ENCODE data around the gene RRP8. TPM values are rescaled to one million over a fixed set of nuclear protein-coding genes. Genes with fewer than 3 reads are reported as not detected.

Gene RRP8
- total RNA-seq, 1 donor from 2014 or later: 23.9 TPM

- Mint-ChIP-seq H3K4me1 (ENCODE audit: low read depth, unreplicated experiment) (no peaks in the 10 kb centered on the region), H3K36me3 (ENCODE audit: low read depth, unreplicated experiment) (no peaks in the 10 kb centered on the region), H3K27ac (ENCODE audit: unreplicated experiment) (no peak overlapping the region), H3K4me3 (ENCODE audit: unreplicated experiment) (no peak overlapping the region), H3K9me3 (ENCODE audit: unreplicated experiment) (peaks cover 2% of the 10 kb centered on the region), H3K27me3 (ENCODE audit: low read depth, unreplicated experiment) (peaks cover 11% of the 10 kb centered on the region)
- Histone ChIP-seq H3K9ac (ENCODE audit: low read length) (no peak overlapping the region), H3K36me3 (ENCODE audit: insufficient read depth, low read length) (no peaks in the 10 kb centered on the region), H3K4me2 (ENCODE audit: low read length) (no peak overlapping the region), H3K27me3 (ENCODE audit: insufficient read depth, low read length) (peaks cover 10% of the 10 kb centered on the region), H3K4me3 (ENCODE audit: insufficient read depth, low read depth, low read length) (no peak overlapping the region), H3K4me1 (ENCODE audit: insufficient read depth, low read length) (peaks cover 4% of the 10 kb centered on the region), H4K20me1 (ENCODE audit: insufficient read depth, low read length) (peaks cover 10% of the 10 kb centered on the region), H2AFZ (ENCODE audit: low read depth, low read length) (no peak overlapping the region), H3K79me2 (ENCODE audit: insufficient read depth, low read length) (no peaks in the 10 kb centered on the region), H3K9me3 (ENCODE audit: insufficient read depth, low read depth, low read length) (no peaks in the 10 kb centered on the region), H3K27ac (ENCODE audit: low read depth, low read length) (no peak overlapping the region)
- no peak for DNase-seq (ENCODE audit: low read depth)
- FAIRE-seq: no peak
- TF ChIP-seq CTCF (IDR thresholded peaks at IDR 0.05; ENCODE audit: insufficient read depth, low read depth, low read length) (no peak), EZH2 (IDR thresholded peaks at IDR 0.05; ENCODE audit: insufficient read depth, low read length) (no peak)
Observed at GRCh38 chr11:6640985-6641701, 37.7 kb upstream of the RRP8 start.

- no peak for TF ChIP-seq EZH2 (IDR thresholded peaks at IDR 0.05; ENCODE audit: insufficient read depth, low read length)
- TF ChIP-seq CTCF (IDR thresholded peaks at IDR 0.05; ENCODE audit: insufficient read depth, low read depth, low read length): no peak
- no peaks in the 10 kb centered on the region for H3K9me3 ChIP-seq (ENCODE audit: insufficient read depth, low read depth, low read length)
- no peak overlapping the region for H2AFZ ChIP-seq (ENCODE audit: low read depth, low read length)
- no peak overlapping the region for H3K4me2 ChIP-seq (ENCODE audit: low read length)
- H3K36me3 Mint-ChIP-seq (ENCODE audit: low read depth, unreplicated experiment): no peaks in the 10 kb centered on the region
- H3K9ac ChIP-seq (ENCODE audit: low read length): no peak overlapping the region
- no peaks in the 10 kb centered on the region for H3K4me1 Mint-ChIP-seq (ENCODE audit: low read depth, unreplicated experiment)
- peaks cover 10% of the 10 kb centered on the region for H3K27me3 Mint-ChIP-seq (ENCODE audit: low read depth, unreplicated experiment)
- H3K27me3 ChIP-seq (ENCODE audit: insufficient read depth, low read length): peaks cover 10% of the 10 kb centered on the region
- H3K4me3 Mint-ChIP-seq (ENCODE audit: unreplicated experiment): no peak overlapping the region
- no peaks in the 10 kb centered on the region for H3K36me3 ChIP-seq (ENCODE audit: insufficient read depth, low read length)
- peaks cover 4% of the 10 kb centered on the region for H4K20me1 ChIP-seq (ENCODE audit: insufficient read depth, low read length)
- H3K79me2 ChIP-seq (ENCODE audit: insufficient read depth, low read length): no peaks in the 10 kb centered on the region
- no peak for DNase-seq (ENCODE audit: low read depth)
- no peak overlapping the region for H3K27ac Mint-ChIP-seq (ENCODE audit: unreplicated experiment)
- H3K9me3 Mint-ChIP-seq (ENCODE audit: unreplicated experiment): peaks cover 2% of the 10 kb centered on the region
- H3K27ac ChIP-seq (ENCODE audit: low read depth, low read length): no peak overlapping the region
- FAIRE-seq: no peak
- no peak overlapping the region for H3K4me3 ChIP-seq (ENCODE audit: insufficient read depth, low read depth, low read length)
- H3K4me1 ChIP-seq (ENCODE audit: insufficient read depth, low read length): peaks cover 6% of the 10 kb centered on the region
Observed at GRCh38 chr11:6640036-6640984, 36.9 kb upstream of the RRP8 start.
